DLD1 (cell line): Measurements from ENCODE around the gene PHF13.
"Not testable (repeated sequence)": the region's sequence is repeated elsewhere in the genome, so short reads cannot be mapped to it uniquely, and the experiment has no call there.

Source experiments
- in situ Hi-C: cut with HindIII; loops from 2 replicates; pipeline ENCODE4 v1.10.0; 2017; ENCODE audit warnings: low sequenced_read_pairs

PHF13 gene

GRCh38 chr1:6586404-6586816, 27.1 kb upstream of the PHF13 start:
- in situ Hi-C loops, result no loop called here

GRCh38 chr1:6587261-6588005, 26.1 kb upstream of the PHF13 start:
- in situ Hi-C loops, result no loop called here

GRCh38 chr1:6588128-6588892, 25.2 kb upstream of the PHF13 start:
- in situ Hi-C loops, result no loop called here

GRCh38 chr1:6588893-6589520, 24.5 kb upstream of the PHF13 start:
- in situ Hi-C loops, result no loop called here

GRCh38 chr1:6590046-6590445, 23.5 kb upstream of the PHF13 start:
- in situ Hi-C loops, result no loop called here

GRCh38 chr1:6591222-6591621, 22.3 kb upstream of the PHF13 start:
- in situ Hi-C loops, result no loop called here

- in situ Hi-C loops, result no loop called here
Observed at GRCh38 chr1:6591644-6592043, 21.9 kb upstream of the PHF13 start.

- in situ Hi-C loops, result no loop called here
Observed at GRCh38 chr1:6592441-6592840, 21.1 kb upstream of the PHF13 start.

GRCh38 chr1:6592865-6593593, 20.5 kb upstream of the PHF13 start:
- in situ Hi-C loops, result no loop called here

GRCh38 chr1:6593810-6594209, 19.7 kb upstream of the PHF13 start:
- in situ Hi-C loops, result no loop called here

- in situ Hi-C loops, result no loop called here
Observed at GRCh38 chr1:6594977-6595740, 18.4 kb upstream of the PHF13 start.

GRCh38 chr1:6596351-6596750, 17.2 kb upstream of the PHF13 start:
- in situ Hi-C loops, result no loop called here

- in situ Hi-C loops, result no loop called here
Observed at GRCh38 chr1:6596886-6597776, 16.4 kb upstream of the PHF13 start.

- in situ Hi-C loops, result no loop called here
Observed at GRCh38 chr1:6597777-6598131, 15.8 kb upstream of the PHF13 start.

- in situ Hi-C loops, result no loop called here
Observed at GRCh38 chr1:6599141-6599975, 14.2 kb upstream of the PHF13 start.

- in situ Hi-C loops, result not testable (repeated sequence)
Observed at GRCh38 chr1:6599991-6600390, 13.5 kb upstream of the PHF13 start.

- in situ Hi-C loops, result no loop called here
Observed at GRCh38 chr1:6600410-6601048, 13.0 kb upstream of the PHF13 start.
